ENCODE measurements around the gene IGF1R. TPM values are rescaled to one million over a fixed set of nuclear protein-coding genes. Genes with fewer than 3 reads are reported as not detected.
"Not testable (repeated sequence)": the region's sequence is repeated elsewhere in the genome, so short reads cannot be mapped to it uniquely, and the experiment has no call there.

Gene IGF1R
- total and polyA plus RNA-seq, 2 experiments from 2014 or later: 10.8 to 42.9 TPM

DNA sequence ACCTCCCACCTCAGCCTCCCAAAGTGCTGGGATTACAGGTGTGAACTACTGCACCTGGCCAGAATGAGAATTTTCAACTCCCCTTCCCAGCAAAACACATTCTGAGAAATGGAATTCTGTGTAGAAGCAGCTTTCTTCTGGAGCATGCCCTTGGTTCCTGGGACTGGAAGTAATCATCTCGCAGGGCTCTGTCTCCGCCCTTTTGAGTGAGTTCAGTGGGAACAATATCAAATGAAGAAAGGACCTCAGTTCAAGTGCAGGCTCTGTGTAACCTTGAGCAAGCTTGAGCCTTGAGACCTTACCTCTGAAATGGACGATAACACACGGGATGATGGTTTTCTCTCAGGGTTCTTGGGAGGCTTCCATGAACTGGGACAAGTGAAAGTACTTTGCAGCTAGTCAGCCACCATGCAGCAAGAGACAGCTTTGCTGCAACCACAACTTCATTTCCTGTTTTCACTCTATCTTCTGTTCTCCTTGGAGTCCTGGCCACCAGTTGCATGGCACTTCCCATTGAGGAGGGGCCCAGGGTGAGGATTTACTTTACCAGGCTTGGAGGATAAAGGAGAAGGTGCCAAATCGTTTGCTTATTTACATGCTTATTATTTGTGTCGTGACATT, 35.7 kb upstream of the IGF1R start:
- WGBS (ENCODE audit: low lambda C conversion rate, missing lambda C conversion rate): 87% methylated on average over 6 of the region's 6 CpGs
- no peak overlapping the region for H3K4me2 ChIP-seq

GRCh38 chr15:98614681-98615080, 33.7 kb upstream of the IGF1R start:
- Histone ChIP-seq H3K4me2 (no peak overlapping the region), H3K27me3 (no peaks in the 10 kb centered on the region), H3K27ac (no peak overlapping the region), H3K9me2 (replicated peaks; ENCODE audit: insufficient read depth) (no peaks in the 10 kb centered on the region), H3K36me3 (replicated peaks; ENCODE audit: insufficient read depth, low read depth) (no peaks in the 10 kb centered on the region), H3K9me3 (ENCODE audit: low read depth) (no peaks in the 10 kb centered on the region), H3K79me2 (no peaks in the 10 kb centered on the region), H2AFZ (no peak overlapping the region), H3K4me3 (no peak overlapping the region), H3K4me1 (ENCODE audit: insufficient read depth) (no peaks in the 10 kb centered on the region), H4K20me1 (ENCODE audit: insufficient read depth, poor library complexity, severe bottlenecking) (no peaks in the 10 kb centered on the region)
- WGBS (ENCODE audit: low lambda C conversion rate, missing lambda C conversion rate): 92% methylated on average over 6 of the region's 6 CpGs
- TF ChIP-seq EZH2phosphoT487 (IDR thresholded peaks at IDR 0.05; ENCODE audit: low read depth, severe bottlenecking, unreplicated experiment): no peak
- DNase-seq (ENCODE audit: low spot score): no peak

More for the DNA sequence above, 35.7 kb upstream of the IGF1R start:
- H3K36me3 ChIP-seq (replicated peaks; ENCODE audit: insufficient read depth, low read depth): no peaks in the 10 kb centered on the region
- no peaks in the 10 kb centered on the region for H4K20me1 ChIP-seq (ENCODE audit: insufficient read depth, poor library complexity, severe bottlenecking)
- H3K4me1 ChIP-seq (ENCODE audit: insufficient read depth): no peaks in the 10 kb centered on the region
- TF ChIP-seq EZH2 (IDR thresholded peaks at IDR 0.05; ENCODE audit: borderline replicate concordance): no peak
- TF ChIP-seq, protein P1, sequence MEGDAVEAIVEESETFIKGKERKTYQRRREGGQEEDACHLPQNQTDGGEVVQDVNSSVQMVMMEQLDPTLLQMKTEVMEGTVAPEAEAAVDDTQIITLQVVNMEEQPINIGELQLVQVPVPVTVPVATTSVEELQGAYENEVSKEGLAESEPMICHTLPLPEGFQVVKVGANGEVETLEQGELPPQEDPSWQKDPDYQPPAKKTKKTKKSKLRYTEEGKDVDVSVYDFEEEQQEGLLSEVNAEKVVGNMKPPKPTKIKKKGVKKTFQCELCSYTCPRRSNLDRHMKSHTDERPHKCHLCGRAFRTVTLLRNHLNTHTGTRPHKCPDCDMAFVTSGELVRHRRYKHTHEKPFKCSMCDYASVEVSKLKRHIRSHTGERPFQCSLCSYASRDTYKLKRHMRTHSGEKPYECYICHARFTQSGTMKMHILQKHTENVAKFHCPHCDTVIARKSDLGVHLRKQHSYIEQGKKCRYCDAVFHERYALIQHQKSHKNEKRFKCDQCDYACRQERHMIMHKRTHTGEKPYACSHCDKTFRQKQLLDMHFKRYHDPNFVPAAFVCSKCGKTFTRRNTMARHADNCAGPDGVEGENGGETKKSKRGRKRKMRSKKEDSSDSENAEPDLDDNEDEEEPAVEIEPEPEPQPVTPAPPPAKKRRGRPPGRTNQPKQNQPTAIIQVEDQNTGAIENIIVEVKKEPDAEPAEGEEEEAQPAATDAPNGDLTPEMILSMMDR (IDR thresholded peaks at IDR 0.05; ENCODE audit: poor library complexity): no peak
- no peak for TF ChIP-seq EZH2phosphoT487 (IDR thresholded peaks at IDR 0.05; ENCODE audit: low read depth, severe bottlenecking, unreplicated experiment)
- H3K27me3 ChIP-seq: no peaks in the 10 kb centered on the region
- no peak overlapping the region for H3K4me3 ChIP-seq
- no peaks in the 10 kb centered on the region for H3K9me2 ChIP-seq (replicated peaks; ENCODE audit: insufficient read depth)
- no peaks in the 10 kb centered on the region for H3K79me2 ChIP-seq
- no peak for DNase-seq (ENCODE audit: low spot score)
- no peaks in the 10 kb centered on the region for H3K9me3 ChIP-seq (ENCODE audit: low read depth)
- H2AFZ ChIP-seq: no peak overlapping the region
- no peak overlapping the region for H3K27ac ChIP-seq

GRCh38 chr15:98616397-98616796, 31.9 kb upstream of the IGF1R start:
- 82% methylated on average over 10 of the region's 10 CpGs for WGBS (ENCODE audit: low lambda C conversion rate, missing lambda C conversion rate)
- H3K4me2 ChIP-seq: no peak overlapping the region
- no peaks in the 10 kb centered on the region for H3K9me2 ChIP-seq (replicated peaks; ENCODE audit: insufficient read depth)
- H3K4me1 ChIP-seq (ENCODE audit: insufficient read depth): no peaks in the 10 kb centered on the region
- H3K36me3 ChIP-seq (replicated peaks; ENCODE audit: insufficient read depth, low read depth): no peaks in the 10 kb centered on the region
- TF ChIP-seq, protein P1 (IDR thresholded peaks at IDR 0.05; ENCODE audit: poor library complexity): no peak
- no peak for TF ChIP-seq EZH2 (IDR thresholded peaks at IDR 0.05; ENCODE audit: borderline replicate concordance)
- H3K27ac ChIP-seq: no peak overlapping the region
- H2AFZ ChIP-seq: no peak overlapping the region
- H3K4me3 ChIP-seq: no peak overlapping the region
- H3K79me2 ChIP-seq: no peaks in the 10 kb centered on the region
- DNase-seq (ENCODE audit: low spot score): no peak
- no peaks in the 10 kb centered on the region for H3K27me3 ChIP-seq
- H4K20me1 ChIP-seq (ENCODE audit: insufficient read depth, poor library complexity, severe bottlenecking): no peaks in the 10 kb centered on the region
- H3K9me3 ChIP-seq (ENCODE audit: low read depth): no peaks in the 10 kb centered on the region

DNA sequence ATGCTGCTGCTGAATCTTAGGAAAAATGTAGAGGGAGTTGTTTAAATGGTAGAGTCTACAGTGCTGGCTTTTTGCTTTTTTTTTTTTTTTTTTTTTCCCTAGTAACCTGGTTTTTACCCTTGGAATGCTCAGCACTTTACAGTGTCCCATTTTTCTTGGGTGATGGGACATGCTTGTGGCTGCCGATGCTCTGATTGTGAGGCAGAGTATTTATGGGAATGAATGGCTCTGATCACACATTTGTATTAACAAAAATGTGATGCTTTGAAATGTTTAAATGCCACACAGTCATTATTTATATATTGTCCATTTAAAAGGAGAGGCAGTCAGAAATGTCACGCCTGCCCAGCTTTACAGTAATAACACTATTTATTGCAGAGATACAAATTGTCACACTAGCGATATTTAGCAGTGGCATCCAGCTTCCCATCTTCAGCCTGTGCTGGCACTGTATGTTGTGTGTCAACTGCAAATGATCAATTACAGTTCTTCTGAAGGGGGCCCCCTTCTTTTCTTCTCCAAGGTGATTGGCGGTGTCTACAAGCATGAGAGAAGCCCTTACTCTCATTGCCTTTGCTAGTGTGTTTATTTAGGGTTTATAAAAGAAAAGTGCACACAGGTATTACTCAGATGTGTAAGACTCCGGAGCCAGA, 30.9 kb upstream of the IGF1R start:
- TF ChIP-seq EZH2phosphoT487 (IDR thresholded peaks at IDR 0.05; ENCODE audit: low read depth, severe bottlenecking, unreplicated experiment) (no peak), EZH2 (IDR thresholded peaks at IDR 0.05; ENCODE audit: borderline replicate concordance) (no peak)
- TF ChIP-seq, protein P1 (IDR thresholded peaks at IDR 0.05; ENCODE audit: poor library complexity): no peak
- no peaks in the 10 kb centered on the region for H3K9me3 ChIP-seq (ENCODE audit: low read depth)
- no peak overlapping the region for H3K27ac ChIP-seq
- H2AFZ ChIP-seq: no peak overlapping the region
- H3K9me2 ChIP-seq (replicated peaks; ENCODE audit: insufficient read depth): no peaks in the 10 kb centered on the region
- H3K4me3 ChIP-seq: no peak overlapping the region
- no peaks in the 10 kb centered on the region for H3K36me3 ChIP-seq (replicated peaks; ENCODE audit: insufficient read depth, low read depth)
- no peak overlapping the region for H3K4me2 ChIP-seq
- no peaks in the 10 kb centered on the region for H3K79me2 ChIP-seq
- 79% methylated on average over 5 of the region's 5 CpGs for WGBS (ENCODE audit: low lambda C conversion rate, missing lambda C conversion rate)
- no peaks in the 10 kb centered on the region for H3K27me3 ChIP-seq
- no peaks in the 10 kb centered on the region for H4K20me1 ChIP-seq (ENCODE audit: insufficient read depth, poor library complexity, severe bottlenecking)
- H3K4me1 ChIP-seq (ENCODE audit: insufficient read depth): no peaks in the 10 kb centered on the region
- DNase-seq (ENCODE audit: low spot score): no peak

- not testable (repeated sequence) for H3K4me3 ChIP-seq; H3K36me3 ChIP-seq (replicated peaks; ENCODE audit: insufficient read depth, low read depth); H3K79me2 ChIP-seq; H2AFZ ChIP-seq; DNase-seq (ENCODE audit: low spot score); H4K20me1 ChIP-seq (ENCODE audit: insufficient read depth, poor library complexity, severe bottlenecking); H3K9me2 ChIP-seq (replicated peaks; ENCODE audit: insufficient read depth); H3K27ac ChIP-seq; H3K9me3 ChIP-seq (ENCODE audit: low read depth); H3K4me2 ChIP-seq; H3K4me1 ChIP-seq (ENCODE audit: insufficient read depth); H3K27me3 ChIP-seq
- 86% methylated on average over 12 of the region's 13 CpGs for WGBS (ENCODE audit: low lambda C conversion rate, missing lambda C conversion rate)
Measured at GRCh38 chr15:98618576-98618975, 29.8 kb upstream of the IGF1R start.
